Esophagus squamous epithelium (tissue), 5 donors: ENCODE results near the gene HGD. TPM values are rescaled to one million over a fixed set of nuclear protein-coding genes. Genes with fewer than 3 reads are reported as not detected.

Experiments used
- DNase-seq: peaks from one replicate; lab custom pipeline; 2025; lab: John Stamatoyannopoulos, UW
- H3K27ac ChIP-seq, 4 donors: fragments of 200-600 bp; sonication (generic); one replicate each; pipeline ENCODE4 v1.5.1; 2016 to 2019; ENCODE audit warnings: mild to moderate bottlenecking in 1 of 4
- H3K27me3 ChIP-seq, 4 donors: fragments of 200-600 bp; sonication (generic); 1 replicate in 3 of 4; 2 replicates in 1 of 4; pipeline versions ENCODE4 v1.5.1 to v1.6.0; 2017 to 2021; ENCODE audit warnings: antibody characterized with exemption in 1 of 4
- H3K36me3 ChIP-seq, 3 donors: fragments of 200-600 bp; sonication (generic); one replicate each; pipeline ENCODE4 v1.5.1; 2016 to 2019
- H3K4me1 ChIP-seq, 3 donors: fragments of 200-600 bp; sonication (generic); one replicate each; pipeline ENCODE4 v1.5.1; 2017 to 2019
- H3K4me3 ChIP-seq, 4 donors: fragments of 200-600 bp; sonication (generic); 1 replicate in 3 of 4; 2 replicates in 1 of 4; pipeline ENCODE4 v1.5.1; 2016 to 2019; ENCODE audit warnings: mild to moderate bottlenecking in 2 of 4, moderate library complexity in 1 of 4
- H3K9me3 ChIP-seq, 3 donors: fragments of 200-600 bp; sonication (generic); one replicate each; pipeline ENCODE4 v1.5.1; 2016 to 2019
- POLR2A ChIP-seq, 4 donors: fragments of 450-650 bp; IDR thresholded peaks; one replicate each; pipeline ENCODE4 v1.6.1; 2017; ENCODE audit warnings: antibody characterized with exemption in 4 of 4, mild to moderate bottlenecking in 4 of 4, moderate library complexity in 3 of 4
- WGBS, 2 donors: methylation state at CpG; one replicate each; pipeline ENCODE4 v1.1.5; 2018; 5-methylcytosine and 5-hydroxymethylcytosine counted together
- intact Hi-C: fragments of 100-400 bp; cut with DNase I; formaldehyde crosslinking; loops from one replicate; pipeline ENCODE4 v1.15.0; 2022
- total RNA-seq, 4 donors: library from RNA; depleted of rRNA; stranded (reverse); fragments of >200 nt; gene quantifications; one replicate each; pipeline ENCODE4 v1.1.0, GENCODE V29; 2016
- TF ChIP-seq, protein P1 (sequence below), 6 experiments: fragments of 450-650 bp in 4 of 6; fragments of 200-600 bp in 2 of 6; sonication (generic) in 2 of 6; IDR thresholded peaks; one replicate each; pipeline ENCODE4 v1.5.1; 2016 to 2019; ENCODE audit warnings: antibody characterized with exemption in 6 of 6, mild to moderate bottlenecking in 4 of 6, moderate library complexity in 4 of 6
- donor health status: DM: yes; HTN: yes; CAD: no.

Gene HGD
- total RNA-seq, 4 donors from 2014 or later = 0.12 TPM; not detected in 3

DNA sequence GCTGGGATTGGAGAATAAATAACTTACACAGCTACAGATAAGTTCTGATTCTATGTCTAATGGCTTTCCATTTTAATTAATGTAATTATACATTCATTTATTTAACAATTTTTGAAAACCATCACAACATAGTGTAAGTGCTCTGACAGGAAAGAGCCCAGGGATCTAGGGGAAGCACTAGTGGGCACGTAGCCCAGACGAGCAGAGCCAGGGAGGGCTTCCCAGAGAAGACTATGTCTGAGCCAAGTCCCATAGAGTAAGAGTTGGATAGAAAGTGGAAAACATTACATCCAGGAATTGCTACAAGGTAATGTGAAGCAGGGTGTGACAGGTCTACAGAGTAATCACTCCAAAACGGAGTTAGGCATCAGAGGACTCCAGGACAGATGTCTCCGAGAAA, 2.9 kb upstream of the HGD start:
- 70 to 80% methylated on average over 4 of the region's 4 CpGs for WGBS, 2 donors
- H3K27me3 ChIP-seq = peaks cover 0 to 9% (median 0%) of the 10 kb centered on the region in 4 donors
- H3K9me3 ChIP-seq = no peaks in the 10 kb centered on the region
- peaks cover 0 to 14% (median 0%) of the 10 kb centered on the region in 3 donors for H3K36me3 ChIP-seq
- H3K4me3 ChIP-seq = no peak overlapping the region
- no peak for DNase-seq
- intact Hi-C loops = no loop called here
- TF ChIP-seq, protein P1, sequence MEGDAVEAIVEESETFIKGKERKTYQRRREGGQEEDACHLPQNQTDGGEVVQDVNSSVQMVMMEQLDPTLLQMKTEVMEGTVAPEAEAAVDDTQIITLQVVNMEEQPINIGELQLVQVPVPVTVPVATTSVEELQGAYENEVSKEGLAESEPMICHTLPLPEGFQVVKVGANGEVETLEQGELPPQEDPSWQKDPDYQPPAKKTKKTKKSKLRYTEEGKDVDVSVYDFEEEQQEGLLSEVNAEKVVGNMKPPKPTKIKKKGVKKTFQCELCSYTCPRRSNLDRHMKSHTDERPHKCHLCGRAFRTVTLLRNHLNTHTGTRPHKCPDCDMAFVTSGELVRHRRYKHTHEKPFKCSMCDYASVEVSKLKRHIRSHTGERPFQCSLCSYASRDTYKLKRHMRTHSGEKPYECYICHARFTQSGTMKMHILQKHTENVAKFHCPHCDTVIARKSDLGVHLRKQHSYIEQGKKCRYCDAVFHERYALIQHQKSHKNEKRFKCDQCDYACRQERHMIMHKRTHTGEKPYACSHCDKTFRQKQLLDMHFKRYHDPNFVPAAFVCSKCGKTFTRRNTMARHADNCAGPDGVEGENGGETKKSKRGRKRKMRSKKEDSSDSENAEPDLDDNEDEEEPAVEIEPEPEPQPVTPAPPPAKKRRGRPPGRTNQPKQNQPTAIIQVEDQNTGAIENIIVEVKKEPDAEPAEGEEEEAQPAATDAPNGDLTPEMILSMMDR (IDR thresholded peaks at IDR 0.05) = no peak
- no peak for TF ChIP-seq POLR2A (IDR thresholded peaks at IDR 0.05)
- no peaks in the 10 kb centered on the region for H3K4me1 ChIP-seq
- H3K27ac ChIP-seq = no peak overlapping the region

DNA sequence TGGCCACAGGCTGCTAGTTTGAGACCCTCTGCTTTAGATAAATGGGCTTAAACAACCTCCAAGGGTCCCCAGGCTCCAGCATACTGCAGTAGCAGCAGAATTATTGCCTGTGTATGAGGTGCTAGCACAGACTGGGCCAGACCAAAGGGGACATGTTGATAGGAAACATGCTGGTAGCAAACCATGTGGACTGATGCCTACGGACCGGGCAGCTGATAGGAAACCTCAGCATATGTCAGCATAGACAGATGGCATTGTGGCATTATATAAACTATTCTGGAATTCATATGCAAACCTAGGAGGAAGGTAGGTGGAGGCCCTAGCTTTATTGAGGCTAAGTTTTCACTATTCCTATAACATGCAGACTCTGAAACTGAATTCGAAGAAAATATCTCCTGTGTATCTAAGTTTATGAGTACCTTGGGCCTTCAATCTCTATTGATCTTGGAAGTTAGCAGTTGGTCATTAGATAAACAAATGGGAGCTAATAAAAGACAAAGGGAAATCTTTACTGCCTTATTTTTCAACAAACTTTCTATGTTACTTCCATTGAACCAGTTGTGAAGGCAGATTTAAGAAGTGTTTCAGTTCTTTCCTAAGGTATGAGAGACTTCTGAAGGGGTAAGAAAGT, 1.7 kb upstream of the HGD start:
- no peak overlapping the region for H3K27ac ChIP-seq
- peaks cover 0 to 2% (median 0%) of the 10 kb centered on the region in 3 donors for H3K36me3 ChIP-seq
- intact Hi-C loops = no loop called here
- no peak overlapping the region for H3K4me3 ChIP-seq
- H3K9me3 ChIP-seq = no peaks in the 10 kb centered on the region
- WGBS, 2 donors = 83 to 85% methylated on average over 3 of the region's 3 CpGs
- no peak for DNase-seq
- TF ChIP-seq POLR2A (IDR thresholded peaks at IDR 0.05) = no peak
- TF ChIP-seq, protein P1 (IDR thresholded peaks at IDR 0.05) = no peak
- H3K27me3 ChIP-seq = peaks cover 0 to 9% (median 0%) of the 10 kb centered on the region in 4 donors
- H3K4me1 ChIP-seq = peaks cover 0 to 6% (median 6%) of the 10 kb centered on the region in 3 donors

- H3K27ac ChIP-seq = no peak overlapping the region
- WGBS, 2 donors = 63 to 92% methylated on average over 1 of the region's 1 CpG
- intact Hi-C loops = no loop called here
- TF ChIP-seq, protein P1 (IDR thresholded peaks at IDR 0.05) = no peak
- TF ChIP-seq POLR2A (IDR thresholded peaks at IDR 0.05) = no peak
- DNase-seq = no peak
- H3K9me3 ChIP-seq = no peaks in the 10 kb centered on the region
- H3K4me3 ChIP-seq = no peak overlapping the region
- H3K36me3 ChIP-seq = no peaks in the 10 kb centered on the region
- H3K27me3 ChIP-seq = peaks cover 0 to 9% (median 0%) of the 10 kb centered on the region in 4 donors
- H3K4me1 ChIP-seq = peaks cover 0 to 12% (median 8%) of the 10 kb centered on the region in 3 donors
Observed at GRCh38 chr3:120683213-120683612, 1.2 kb upstream of the HGD start.

DNA sequence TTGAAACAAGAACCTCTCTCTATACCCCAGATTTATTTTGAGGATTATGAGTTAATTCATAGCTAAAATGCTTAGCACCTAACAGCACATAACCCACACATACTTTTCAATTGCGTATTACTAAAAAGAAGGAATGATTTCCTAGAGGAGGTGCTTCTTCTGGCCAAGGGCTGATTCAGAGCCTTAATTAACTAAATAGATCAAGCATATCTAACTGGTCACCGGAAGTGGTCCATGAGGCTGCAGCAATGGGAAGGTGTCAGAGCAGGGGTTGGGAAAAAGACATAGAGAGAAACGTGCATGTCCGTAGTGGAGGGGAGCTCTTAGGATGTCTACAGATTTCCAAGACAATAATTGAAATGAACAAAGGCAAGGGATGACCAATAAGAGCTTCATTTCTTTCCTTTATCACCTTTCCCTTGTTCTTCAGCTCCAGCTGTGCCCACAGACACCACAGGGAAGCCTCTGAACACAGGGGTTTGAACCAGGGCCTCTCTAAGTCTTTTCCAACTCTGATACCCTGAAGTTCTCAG, 467 bp downstream of the HGD start:
- Histone ChIP-seq H3K4me1 (peaks cover 0 to 18% (median 8%) of the 10 kb centered on the region in 3 donors), H3K27me3 (peaks cover 0 to 10% (median 0%) of the 10 kb centered on the region in 4 donors), H3K4me3 (no peak overlapping the region), H3K27ac (no peak overlapping the region), H3K36me3 (no peaks in the 10 kb centered on the region), H3K9me3 (no peaks in the 10 kb centered on the region)
- 96 to 98% methylated on average over 4 of the region's 4 CpGs for WGBS, 2 donors
- no peak for DNase-seq
- intact Hi-C loops = no loop called here
- TF ChIP-seq, protein P1 (IDR thresholded peaks at IDR 0.05) = no peak
- TF ChIP-seq POLR2A (IDR thresholded peaks at IDR 0.05) = no peak

GRCh38 chr3:120681018-120681417, 1.0 kb downstream of the HGD start:
- Histone ChIP-seq H3K27ac (no peak overlapping the region), H3K36me3 (no peaks in the 10 kb centered on the region), H3K27me3 (peaks cover 0 to 16% (median 0%) of the 10 kb centered on the region in 4 donors), H3K9me3 (no peaks in the 10 kb centered on the region), H3K4me3 (no peak overlapping the region), H3K4me1 (peaks cover 0 to 18% (median 8%) of the 10 kb centered on the region in 3 donors)
- 100% methylated on average over 2 of the region's 2 CpGs for WGBS, 2 donors
- intact Hi-C loops = no loop called here
- DNase-seq = no peak
- TF ChIP-seq, protein P1 (IDR thresholded peaks at IDR 0.05) = no peak
- TF ChIP-seq POLR2A (IDR thresholded peaks at IDR 0.05) = no peak
